Daoy (cell line): ENCODE results near the gene KLHDC3. TPM values are rescaled to one million over a fixed set of nuclear protein-coding genes. Genes with fewer than 3 reads are reported as not detected.
"Not testable (repeated sequence)": the region's sequence is repeated elsewhere in the genome, so short reads cannot be mapped to it uniquely, and the experiment has no call there.

Experiments
- DNase-seq: peaks from one replicate; pipeline ENCODE4 v3.0.0-alpha.2; 2015; ENCODE audit warnings: low read depth
- total RNA-seq: library from RNA; depleted of rRNA; stranded (reverse); fragments of >200 nt; shearing (Covaris generic); gene quantifications from 2 replicates; pipeline ENCODE4 v1.2.3, GENCODE V29; 2014

Gene KLHDC3
- total RNA-seq, 1 experiment from 2014 or later, result 80.9 TPM

- peak; percentile 90 for DNase-seq
Measured at GRCh38 chr6:43021270-43022047, 7.4 kb downstream of the KLHDC3 start, which contains the start of gene RRP36. RRP36 (plus strand) TSS chr6:43021623; CDS start chr6:43021655, 32 bp downstream.

GRCh38 chr6:43024436-43024835 lies 10.4 kb downstream of the KLHDC3 start:
- no peak for DNase-seq

- no peak for DNase-seq
Measured at GRCh38 chr6:43026365-43026764, 12.3 kb downstream of the KLHDC3 start.

DNA sequence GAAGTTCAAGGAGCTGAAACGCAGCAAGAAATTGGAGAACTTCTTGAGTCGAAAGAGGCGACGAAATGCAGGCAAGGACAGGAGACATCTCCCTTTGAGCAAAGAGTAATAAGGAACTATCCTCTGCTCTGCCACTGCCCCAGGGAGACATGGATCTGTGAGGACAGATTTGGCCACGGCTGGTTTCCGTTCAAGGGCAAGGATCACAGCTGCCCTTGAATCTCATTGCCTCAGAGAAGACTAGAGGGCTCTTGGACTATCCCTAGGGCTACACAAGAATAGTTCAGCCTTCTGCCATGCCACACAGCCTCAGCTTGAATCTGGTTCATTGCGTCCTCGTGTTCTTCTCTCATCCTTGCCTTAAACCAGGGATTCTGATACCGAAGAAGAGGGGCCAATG lies 15.1 kb downstream of the KLHDC3 start:
- DNase-seq, result no peak

DNA sequence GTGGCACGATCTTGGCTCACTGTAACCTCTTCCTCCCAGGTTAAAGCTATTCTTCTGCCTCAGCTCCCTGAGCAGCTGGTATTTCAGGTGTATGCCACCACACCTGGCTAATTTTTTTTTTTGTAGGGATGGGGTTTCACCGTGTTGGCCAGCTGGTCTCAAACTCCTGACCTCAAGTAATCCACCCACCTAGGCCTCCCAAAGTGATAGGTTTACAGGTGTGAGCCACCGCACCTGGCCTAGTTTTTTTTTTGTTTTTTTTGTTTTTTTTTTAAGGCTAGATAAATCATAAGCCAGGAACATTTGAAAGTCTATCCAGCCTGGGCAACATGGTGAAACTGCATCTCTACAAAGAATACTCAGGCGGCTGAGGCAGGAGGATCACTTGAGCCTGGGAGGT lies 18.3 kb downstream of the KLHDC3 start:
- DNase-seq, result no peak

- no peak for DNase-seq
Measured at GRCh38 chr6:43033496-43034189, 19.6 kb downstream of the KLHDC3 start.

GRCh38 chr6:43034190-43034525 lies 20.1 kb downstream of the KLHDC3 start:
- no peak for DNase-seq

DNA sequence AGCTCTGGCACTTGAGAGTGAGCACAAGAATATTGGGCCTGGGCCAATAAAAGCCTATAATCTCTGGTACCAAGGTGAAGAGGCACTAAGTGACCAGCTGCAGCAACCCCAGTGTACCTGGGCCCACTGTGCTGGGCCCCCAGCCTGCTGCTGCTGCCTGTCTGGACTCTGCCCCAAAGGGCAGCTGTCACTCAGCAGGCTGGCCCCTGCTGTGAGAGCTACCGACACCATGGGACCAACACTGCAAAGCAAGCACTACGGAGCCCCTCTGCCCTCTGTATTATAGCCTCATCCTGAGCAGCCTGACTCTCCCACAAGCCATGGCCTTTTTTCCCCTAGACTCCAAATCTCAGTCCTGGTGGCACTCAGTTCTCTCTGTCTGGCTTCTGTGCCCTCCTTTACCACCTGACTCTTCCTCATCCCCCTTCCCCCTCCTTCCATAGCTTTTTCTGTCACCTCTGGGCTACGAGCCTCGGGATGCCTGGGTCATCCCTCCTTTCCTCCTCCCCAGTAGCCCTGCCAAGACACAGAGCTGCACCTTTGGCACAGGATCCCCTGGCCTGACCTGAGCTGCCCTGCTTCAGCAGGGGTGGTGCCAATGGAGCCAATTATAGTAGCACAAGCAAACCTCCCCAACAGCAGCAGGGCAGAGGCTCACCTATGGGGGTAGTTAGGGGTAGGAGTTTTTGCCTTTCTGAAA lies 21.6 kb downstream of the KLHDC3 start:
- DNase-seq, result no peak

DNA sequence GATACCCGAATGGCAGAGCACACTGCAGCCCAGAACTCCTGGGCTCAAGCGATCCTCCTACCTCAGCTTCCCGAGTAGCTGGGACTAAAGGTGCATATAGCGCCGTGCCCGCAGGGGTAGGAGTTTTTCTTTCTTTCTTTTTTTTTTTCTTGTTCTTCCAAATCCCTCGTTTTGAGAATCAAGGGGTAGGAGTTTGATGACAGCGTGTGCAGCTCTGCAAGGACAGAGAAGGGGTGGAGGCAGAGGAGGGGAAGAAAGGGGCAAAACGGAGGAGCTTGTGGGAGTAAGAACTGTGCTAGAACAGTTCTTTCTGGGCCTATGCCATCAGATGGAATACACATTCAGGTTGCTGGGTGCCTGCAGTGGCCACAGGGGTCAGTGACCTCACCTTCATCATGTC lies 22.7 kb downstream of the KLHDC3 start:
- DNase-seq, result no peak

DNA sequence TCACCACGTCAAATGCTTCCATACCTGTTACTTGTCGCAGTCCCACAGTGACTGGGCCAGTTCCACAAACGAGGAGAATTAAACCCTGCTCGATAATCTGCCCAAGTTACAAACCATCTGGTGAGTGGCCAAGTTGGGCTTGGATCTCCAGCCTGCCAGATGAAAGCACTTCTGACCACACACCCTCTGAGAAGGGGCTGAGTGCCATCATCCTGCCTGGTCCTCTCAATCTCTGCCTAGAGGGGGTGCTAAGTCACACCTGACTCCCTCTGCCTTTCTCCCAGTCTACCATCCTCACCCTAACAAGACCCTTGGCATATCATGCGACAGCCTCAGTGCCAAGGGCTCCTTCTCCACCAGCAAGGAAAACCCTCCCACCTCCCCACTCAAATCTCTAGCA lies 23.1 kb downstream of the KLHDC3 start:
- no peak for DNase-seq

DNA sequence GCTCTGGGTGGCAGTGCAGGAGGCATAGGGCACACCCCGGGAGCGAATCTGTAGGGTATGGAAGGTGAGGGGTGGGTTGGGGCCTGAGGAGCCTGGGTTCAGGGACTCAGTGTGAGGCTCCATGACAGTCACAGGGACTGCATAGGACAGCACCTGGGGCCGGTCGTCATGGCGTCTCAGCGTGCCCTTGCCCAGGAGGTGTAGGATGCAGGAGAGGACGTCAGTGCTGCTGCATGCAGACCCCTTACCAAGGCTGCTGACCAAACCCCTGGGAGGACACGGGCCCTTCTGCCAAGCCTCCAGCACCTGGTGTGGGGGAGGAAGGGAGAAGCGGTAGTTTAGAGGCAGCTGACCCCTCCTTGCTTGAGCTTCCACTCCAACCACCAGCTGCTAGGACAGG lies 23.7 kb downstream of the KLHDC3 start:
- no peak for DNase-seq

DNA sequence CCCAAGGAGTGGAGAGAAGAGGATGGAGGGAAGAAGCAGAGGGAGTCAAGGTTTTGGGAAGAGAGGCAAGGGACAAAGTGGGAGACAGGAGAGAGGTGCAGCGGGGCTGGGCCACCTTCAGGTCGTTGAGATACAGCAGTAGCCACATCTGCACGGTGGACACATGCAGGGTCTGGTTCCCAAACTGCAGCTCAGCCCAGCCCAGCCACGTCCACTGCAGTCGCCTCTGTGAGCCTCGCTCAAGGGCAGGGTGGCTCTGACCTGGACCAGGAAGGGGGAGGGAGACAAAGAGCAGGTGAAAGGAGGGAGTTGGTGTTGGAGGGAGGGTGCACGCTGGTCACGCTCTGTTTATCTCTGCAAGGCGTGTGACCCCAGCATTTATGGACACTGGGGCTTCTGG lies 24.7 kb downstream of the KLHDC3 start:
- no peak for DNase-seq

GRCh38 chr6:43040542-43041257 lies 26.7 kb downstream of the KLHDC3 start:
- DNase-seq, result no peak

DNA sequence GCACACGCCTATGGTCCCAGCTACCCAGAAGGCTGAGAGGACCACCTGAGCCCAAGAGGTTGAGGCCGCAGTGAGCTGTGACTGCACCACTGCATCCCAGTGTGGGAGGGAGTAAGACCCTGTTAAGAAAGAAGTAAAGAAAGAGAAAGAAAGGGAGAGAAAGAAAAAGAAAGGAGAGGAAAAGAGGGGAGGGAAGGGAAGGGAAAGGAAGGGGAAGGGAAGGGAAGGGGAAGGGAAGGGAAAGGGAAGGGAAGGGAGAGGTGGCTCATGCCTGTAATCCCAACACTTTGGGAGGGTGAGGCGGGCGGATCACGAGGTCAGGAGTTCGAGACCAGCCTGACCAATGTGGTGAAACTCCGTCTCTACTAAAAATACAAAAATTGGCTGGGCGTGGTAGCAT lies 27.4 kb downstream of the KLHDC3 start:
- DNase-seq, result not testable (repeated sequence)

- DNase-seq, result no peak
Measured at GRCh38 chr6:43043310-43043709, 29.3 kb downstream of the KLHDC3 start.

- no peak for DNase-seq
Measured at GRCh38 chr6:43045371-43045930, 31.4 kb downstream of the KLHDC3 start.

- no peak for DNase-seq
Measured at GRCh38 chr6:43047998-43048397, 33.9 kb downstream of the KLHDC3 start.

DNA sequence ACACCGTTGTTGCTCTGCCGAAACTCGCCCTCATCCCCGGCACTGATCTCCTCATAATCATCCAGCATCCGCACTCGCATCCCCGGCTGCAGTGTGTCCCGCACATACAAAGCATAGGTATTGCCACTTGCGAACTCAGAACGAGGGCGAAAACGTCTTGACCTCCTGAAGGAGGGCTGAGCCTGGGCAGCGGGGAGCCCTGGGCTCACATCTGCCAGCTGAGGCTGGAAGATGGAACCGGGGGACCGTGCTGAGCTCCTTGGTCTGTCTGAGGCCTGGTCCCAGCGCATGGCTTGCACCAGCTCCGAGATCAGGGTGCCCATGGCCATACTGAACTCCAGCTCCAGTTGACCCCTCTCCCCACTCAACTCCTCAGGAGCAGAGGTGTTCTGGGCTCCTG lies 36.9 kb downstream of the KLHDC3 start:
- DNase-seq, result no peak

- DNase-seq, result no peak
Measured at GRCh38 chr6:43052225-43052841, 38.3 kb downstream of the KLHDC3 start.

DNA sequence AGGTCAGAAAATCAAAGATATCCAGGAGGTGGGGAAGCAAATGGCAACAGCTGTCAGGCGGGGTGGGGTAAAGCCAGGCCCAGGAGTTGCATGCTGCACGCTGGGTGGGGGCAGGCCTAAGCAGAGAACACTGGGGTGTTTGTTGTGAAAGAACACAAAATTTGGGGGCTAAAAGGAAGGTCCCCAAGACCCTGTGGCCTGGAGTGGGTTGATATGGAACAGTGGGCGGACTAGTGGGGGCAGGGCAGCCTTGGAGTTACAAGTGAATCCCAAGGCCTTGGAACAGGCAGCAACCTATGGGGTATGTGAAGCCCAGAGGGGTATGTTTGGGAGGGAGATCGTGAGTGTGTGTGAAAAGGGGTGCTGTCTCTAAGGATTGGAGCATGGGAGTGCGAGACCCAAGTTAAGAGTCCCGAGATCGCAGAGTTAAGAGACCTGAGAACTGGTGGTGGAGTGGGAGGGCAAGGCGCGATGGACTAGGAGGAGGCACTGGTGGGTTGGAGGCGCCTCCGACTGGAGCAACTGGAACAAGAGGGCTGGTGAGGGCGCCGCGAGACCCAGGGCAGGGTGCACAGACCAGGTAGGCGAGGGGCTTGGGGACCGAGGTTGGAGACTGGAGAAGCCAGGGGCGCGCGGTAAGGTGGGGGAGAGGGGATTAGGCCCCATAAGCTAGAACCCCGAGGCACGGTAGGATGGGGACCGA lies 38.9 kb downstream of the KLHDC3 start:
- DNase-seq, result peak; percentile 41
